Nephron progenitor cell (in vitro differentiated cells): Measurements from ENCODE around the gene SGK1.
"Not testable (repeated sequence)": the region's sequence is repeated elsewhere in the genome, so short reads cannot be mapped to it uniquely, and the experiment has no call there.

ENCODE experiments used
- DNase-seq: peaks from one replicate; pipeline ENCODE4 v3.0.0; 2021
- H3K27ac Mint-ChIP-seq: 2 replicates; pipeline ENCODE4 v1.8.0; 2021; ENCODE audit warnings: mild to moderate bottlenecking, moderate library complexity, mixed read lengths
- H3K27me3 Mint-ChIP-seq: 2 replicates; pipeline ENCODE4 v1.8.0; 2021; ENCODE audit warnings: mild to moderate bottlenecking, low read depth, mixed read lengths; ENCODE audit not compliant: poor library complexity
- H3K36me3 Mint-ChIP-seq: 2 replicates; pipeline ENCODE4 v1.8.0; 2021; ENCODE audit warnings: low read depth, mixed read lengths
- H3K4me1 Mint-ChIP-seq: 2 replicates; pipeline ENCODE4 v1.8.0; 2021; ENCODE audit warnings: mixed read lengths
- H3K4me3 Mint-ChIP-seq: 2 replicates; pipeline ENCODE4 v1.8.0; 2021; ENCODE audit warnings: mild to moderate bottlenecking, moderate library complexity, mixed read lengths
- H3K9me3 Mint-ChIP-seq: 2 replicates; pipeline ENCODE4 v1.8.0; 2021; ENCODE audit warnings: mild to moderate bottlenecking, moderate library complexity, mixed read lengths
- TF ChIP-seq, protein P1 (sequence below): fragments of 200-600 bp; sonication (generic); IDR thresholded peaks from 2 replicates; pipeline ENCODE4 v1.5.0; 2021; ENCODE audit warnings: antibody characterized with exemption

The SGK1 gene

GRCh38 chr6:134204031-134204430, 113.9 kb downstream of the SGK1 start:
- no peak for DNase-seq
- Mint-ChIP-seq H3K27me3 (no peaks in the 10 kb centered on the region), H3K36me3 (peaks cover 5% of the 10 kb centered on the region), H3K4me1 (no peaks in the 10 kb centered on the region), H3K9me3 (peaks cover 15% of the 10 kb centered on the region), H3K4me3 (no peak overlapping the region), H3K27ac (no peak overlapping the region)
- TF ChIP-seq, protein P1, sequence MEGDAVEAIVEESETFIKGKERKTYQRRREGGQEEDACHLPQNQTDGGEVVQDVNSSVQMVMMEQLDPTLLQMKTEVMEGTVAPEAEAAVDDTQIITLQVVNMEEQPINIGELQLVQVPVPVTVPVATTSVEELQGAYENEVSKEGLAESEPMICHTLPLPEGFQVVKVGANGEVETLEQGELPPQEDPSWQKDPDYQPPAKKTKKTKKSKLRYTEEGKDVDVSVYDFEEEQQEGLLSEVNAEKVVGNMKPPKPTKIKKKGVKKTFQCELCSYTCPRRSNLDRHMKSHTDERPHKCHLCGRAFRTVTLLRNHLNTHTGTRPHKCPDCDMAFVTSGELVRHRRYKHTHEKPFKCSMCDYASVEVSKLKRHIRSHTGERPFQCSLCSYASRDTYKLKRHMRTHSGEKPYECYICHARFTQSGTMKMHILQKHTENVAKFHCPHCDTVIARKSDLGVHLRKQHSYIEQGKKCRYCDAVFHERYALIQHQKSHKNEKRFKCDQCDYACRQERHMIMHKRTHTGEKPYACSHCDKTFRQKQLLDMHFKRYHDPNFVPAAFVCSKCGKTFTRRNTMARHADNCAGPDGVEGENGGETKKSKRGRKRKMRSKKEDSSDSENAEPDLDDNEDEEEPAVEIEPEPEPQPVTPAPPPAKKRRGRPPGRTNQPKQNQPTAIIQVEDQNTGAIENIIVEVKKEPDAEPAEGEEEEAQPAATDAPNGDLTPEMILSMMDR, result no peak

GRCh38 chr6:134201716-134202115, 116.2 kb downstream of the SGK1 start:
- Mint-ChIP-seq H3K27ac (no peak overlapping the region), H3K4me3 (no peak overlapping the region), H3K9me3 (peaks cover 15% of the 10 kb centered on the region), H3K27me3 (no peaks in the 10 kb centered on the region), H3K4me1 (no peaks in the 10 kb centered on the region), H3K36me3 (peaks cover 5% of the 10 kb centered on the region)
- DNase-seq, result no peak
- TF ChIP-seq, protein P1, result no peak

DNA sequence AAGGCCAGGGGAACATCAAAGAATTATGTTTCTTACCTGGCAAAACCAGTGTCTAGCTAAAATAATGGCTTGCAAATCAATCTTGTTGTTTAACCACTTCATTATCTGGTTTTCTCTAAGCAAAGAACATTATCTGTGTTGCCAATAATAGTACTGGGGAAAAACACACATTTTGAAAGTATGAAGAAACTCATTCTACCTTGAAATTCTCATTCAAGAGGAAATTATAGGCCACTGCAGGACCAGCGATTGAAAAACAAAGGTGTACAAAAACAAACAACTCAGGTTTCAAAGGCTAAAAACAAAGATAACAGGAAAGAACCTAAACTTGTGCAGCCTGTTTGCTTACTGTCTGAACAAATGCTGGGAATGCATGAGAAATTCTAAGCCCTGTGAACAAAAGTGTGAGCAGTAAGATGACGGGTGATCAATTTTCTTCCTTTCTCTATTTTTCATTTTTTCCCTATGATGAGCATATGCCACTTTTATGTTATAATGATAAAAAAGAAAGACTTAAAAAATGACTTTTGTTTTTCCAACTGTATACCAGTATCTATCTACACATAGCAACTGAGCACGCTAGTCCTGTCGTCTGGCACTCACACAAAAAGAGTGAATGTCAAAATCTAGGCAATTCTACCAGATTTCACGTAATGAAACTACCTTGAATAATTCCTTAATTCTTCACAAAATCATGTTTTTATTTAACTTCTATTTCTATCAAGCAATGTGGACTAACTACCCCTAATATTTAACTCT, 117.9 kb downstream of the SGK1 start:
- DNase-seq, result no peak
- Mint-ChIP-seq H3K9me3 (peaks cover 15% of the 10 kb centered on the region), H3K36me3 (peaks cover 5% of the 10 kb centered on the region), H3K4me1 (no peaks in the 10 kb centered on the region), H3K27ac (no peak overlapping the region), H3K4me3 (no peak overlapping the region), H3K27me3 (no peaks in the 10 kb centered on the region)
- TF ChIP-seq, protein P1, result no peak

GRCh38 chr6:134198093-134198492, 119.8 kb downstream of the SGK1 start:
- H3K4me3 Mint-ChIP-seq, result no peak overlapping the region
- no peaks in the 10 kb centered on the region for H3K27me3 Mint-ChIP-seq
- H3K36me3 Mint-ChIP-seq, result no peaks in the 10 kb centered on the region
- TF ChIP-seq, protein P1, result no peak
- no peak overlapping the region for H3K27ac Mint-ChIP-seq
- H3K9me3 Mint-ChIP-seq, result peaks cover 6% of the 10 kb centered on the region
- H3K4me1 Mint-ChIP-seq, result peaks cover 6% of the 10 kb centered on the region
- DNase-seq, result no peak

- H3K4me3 Mint-ChIP-seq, H3K36me3 Mint-ChIP-seq, DNase-seq, H3K27ac Mint-ChIP-seq, H3K27me3 Mint-ChIP-seq, H3K9me3 Mint-ChIP-seq: not testable (repeated sequence)
- peaks cover 10% of the 10 kb centered on the region for H3K4me1 Mint-ChIP-seq
These were observed 120.2 kb downstream of the SGK1 start for GRCh38 chr6:134197685-134198084.

DNA sequence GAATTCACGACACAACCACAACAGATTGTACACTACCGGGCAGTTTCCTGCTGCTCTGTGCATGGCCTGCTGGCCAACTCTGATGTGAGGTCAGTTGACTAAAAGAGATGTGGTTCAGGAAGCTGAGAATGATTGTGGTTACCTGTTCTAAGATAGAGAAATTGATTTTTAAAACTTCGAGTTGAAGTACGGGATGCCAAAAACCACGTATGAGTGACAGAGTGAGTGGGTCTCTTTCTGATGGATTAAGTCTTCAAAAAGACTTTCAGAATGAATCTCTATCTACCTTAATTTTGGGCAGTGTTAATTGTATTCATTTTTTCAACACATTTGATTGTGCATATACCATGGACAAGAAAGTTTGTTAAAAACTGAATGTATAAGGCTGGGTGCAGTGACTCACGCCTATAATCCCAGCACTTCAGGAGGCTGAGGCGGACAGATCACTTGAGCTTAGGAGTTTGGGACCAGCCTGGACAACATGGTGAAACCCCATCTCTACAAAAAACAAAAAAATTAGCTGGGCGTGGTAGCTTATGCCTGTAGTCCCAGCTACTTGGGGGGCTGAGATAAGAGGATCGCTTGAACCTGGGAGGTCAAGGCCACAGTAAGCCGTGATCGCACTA, 121.2 kb downstream of the SGK1 start:
- H3K9me3 Mint-ChIP-seq, result no peaks in the 10 kb centered on the region
- TF ChIP-seq, protein P1, result no peak
- H3K4me3 Mint-ChIP-seq, result no peak overlapping the region
- no peak for DNase-seq
- H3K36me3 Mint-ChIP-seq, result no peaks in the 10 kb centered on the region
- no peak overlapping the region for H3K27ac Mint-ChIP-seq
- no peaks in the 10 kb centered on the region for H3K27me3 Mint-ChIP-seq
- H3K4me1 Mint-ChIP-seq, result peaks cover 14% of the 10 kb centered on the region
